ENCODE results near the gene RNASEH1. TPM values are rescaled to one million over a fixed set of nuclear protein-coding genes. Genes with fewer than 3 reads are reported as not detected.

RNASEH1 gene
- total and polyA plus RNA-seq, 2 of the 13 experiments (the other 11 are each of a cell fraction or from before 2014, with no cell fraction given): 14.5 to 57.4 TPM

GRCh38 chr2:3516831-3517230, 41.3 kb downstream of the RNASEH1 start:
- no TSS peak for BruUV-seq (replicated peaks)
- H3K4me3 ChIP-seq (replicated peaks in 1 of 3; ENCODE audit: insufficient read depth in 1 of 3, low read depth in 2 of 3, low read length in 3 of 3): no peak overlapping the region
- ChIA-PET CTCF (ENCODE audit: low intra/inter-chr PET ratio, low total read pairs) (no interaction called here), POLR2A (interaction anchor here (2.2 to 4.7 kb wide), 3 partner anchors 19 to 51 kb away, joined by 21 to 60 read pairs (median 43); no protein-coding TSS in a partner anchor)
- intact Hi-C loops (cut with micrococcal nuclease; ENCODE audit: unreplicated experiment): no loop called here
- 95% methylated on average over 3 of the region's 3 CpGs for WGBS (ENCODE audit: low lambda C conversion rate)
- H4K20me1 ChIP-seq (ENCODE audit: insufficient read depth, low read length): no peaks in the 10 kb centered on the region
- peak overlapping the region; percentile 2 for H3K27ac ChIP-seq (ENCODE audit: extremely low read length, insufficient read depth, low read length)
- no peak for FAIRE-seq
- H3K79me2 ChIP-seq (ENCODE audit: insufficient read depth, low read length): peaks cover 37% of the 10 kb centered on the region
- in situ Hi-C loops (cut with HindIII; ENCODE audit: extremely low pct_ligation_motif_present, low pct_unique_long_range_greater_than_20kb): no loop called here
- no peak overlapping the region for H3K9ac ChIP-seq (ENCODE audit: insufficient read depth, low read depth, low read length)
- H3K27me3 ChIP-seq (ENCODE audit: control insufficient read depth in 1 of 2, insufficient read depth in 2 of 2, low read length in 2 of 2): no peaks in the 10 kb centered on the region
- DNase-seq (ENCODE audit: low spot score): no peak
- peaks cover 68% of the 10 kb centered on the region for H3K4me1 ChIP-seq (ENCODE audit: insufficient read depth, low read length)
- H3K9me3 ChIP-seq (ENCODE audit: low read length): no peaks in the 10 kb centered on the region
- no peak for TF ChIP-seq PRDM4 (CRISPR knock-in tag; IDR thresholded peaks at IDR 0.05; ENCODE audit: borderline replicate concordance)
- TF ChIP-seq GABPA (IDR thresholded peaks at IDR 0.05; ENCODE audit: low read depth, low read length): no peak
- TF ChIP-seq GABPA (CRISPR knock-in tag; IDR thresholded peaks at IDR 0.05; ENCODE audit: low read depth): no peak
- no peak for TF ChIP-seq CREM (IDR thresholded peaks at IDR 0.05)
- no peak for TF ChIP-seq CREM (CRISPR knock-in tag; IDR thresholded peaks at IDR 0.05)
- TF ChIP-seq KDM5A (IDR thresholded peaks at IDR 0.05; ENCODE audit: borderline replicate concordance, low read length): no peak
- no peak for TF ChIP-seq TBX3 (IDR thresholded peaks at IDR 0.05; ENCODE audit: borderline replicate concordance)
- TF ChIP-seq PITX1 (CRISPR knock-in tag; IDR thresholded peaks at IDR 0.05): no peak
- TF ChIP-seq NFIB (CRISPR knock-in tag; IDR thresholded peaks at IDR 0.05; ENCODE audit: borderline replicate concordance): no peak
- no peak overlapping the region for H3K4me2 ChIP-seq (ENCODE audit: low read depth, low read length)
- no peak for ATAC-seq
- H3K36me3 ChIP-seq (replicated peaks in 1 of 2; ENCODE audit: control insufficient read depth in 1 of 2, insufficient read depth in 2 of 2, low read length in 2 of 2): peaks cover 15 to 26% of the 10 kb centered on the region in 2 experiments
- no peak overlapping the region for H2AFZ ChIP-seq (ENCODE audit: low read length)

Measured in HepG2 (cell line).